SK-N-MC (cell line): Measurements from ENCODE around the gene YDJC.
"Not testable (repeated sequence)": the region's sequence is repeated elsewhere in the genome, so short reads cannot be mapped to it uniquely, and the experiment has no call there.

Experiments used
- DNase-seq: peaks from one replicate; pipeline ENCODE4 v3.0.0-alpha.2; 2011; ENCODE audit warnings: low read depth, low spot score
- H3K27ac ChIP-seq: fragments of 200-600 bp; sonication (generic); 2 replicates; pipeline ENCODE4 v1.5.1; 2016; ENCODE audit warnings: mixed run types
- H3K36me3 ChIP-seq: fragments of 200-600 bp; sonication (generic); 2 replicates; pipeline ENCODE4 v1.6.1; 2017; ENCODE audit warnings: antibody characterized with exemption, low read length, mixed read lengths; ENCODE audit not compliant: insufficient read depth
- H3K4me3 ChIP-seq: fragments of 200-600 bp; sonication (generic); 2 replicates; pipeline ENCODE4 v1.5.1; 2016
- H3K9ac ChIP-seq: fragments of 200-600 bp; sonication (generic); 2 replicates; pipeline ENCODE4 v1.8.0; 2017; ENCODE audit warnings: mixed run types, mixed read lengths; ENCODE audit not compliant: insufficient read length
- H3K9me3 ChIP-seq: fragments of 200-600 bp; sonication (generic); 2 replicates; pipeline ENCODE4 v1.6.1; 2017; ENCODE audit warnings: low read depth, mild to moderate bottlenecking, antibody characterized with exemption, low read length, moderate library complexity, mixed read lengths
- EZH2 ChIP-seq: fragments of 200-600 bp; sonication (generic); IDR thresholded peaks from one replicate; pipeline ENCODE4 v1.6.1; 2017; ENCODE audit warnings: antibody characterized with exemption
- FOXP2 ChIP-seq: optimal IDR thresholded peaks from 2 replicates; pipeline ENCODE3; 2011; ENCODE audit warnings: mild to moderate bottlenecking, moderate library complexity; ENCODE audit not compliant: insufficient read depth; ENCODE audit errors: extremely low read length, control extremely low read depth
- POLR2AphosphoS5 ChIP-seq: IDR thresholded peaks from 2 replicates; pipeline ENCODE4 v1.6.1; 2012; ENCODE audit warnings: mild to moderate bottlenecking, low read depth, low read length, borderline replicate concordance

YDJC gene

DNA sequence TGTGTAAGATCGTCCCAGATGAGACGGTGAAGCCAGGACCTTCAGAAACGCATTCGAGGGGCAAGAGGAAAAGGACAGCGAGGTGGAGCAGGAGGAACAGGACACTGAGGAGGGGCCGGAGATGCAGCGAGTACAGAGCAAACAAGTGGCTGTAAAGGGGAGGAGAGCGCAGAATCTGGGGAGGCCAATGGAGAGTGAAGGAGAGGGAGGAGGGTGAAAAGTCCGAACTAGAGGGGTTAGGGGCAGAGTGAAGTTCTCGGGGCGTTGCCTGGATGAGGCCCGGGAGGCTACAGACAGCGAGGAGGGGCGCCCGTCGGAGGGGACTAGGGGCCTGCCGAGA lies 27.2 kb upstream of the YDJC start:
- TF ChIP-seq FOXP2 (no peak), EZH2 (no peak), POLR2AphosphoS5 (no peak)
- H3K9me3 ChIP-seq, result no peaks in the 10 kb centered on the region
- H3K9ac ChIP-seq, result no peak overlapping the region
- no peak overlapping the region for H3K27ac ChIP-seq
- peaks cover 3% of the 10 kb centered on the region; the same call in 1 of the 2 replicates for H3K36me3 ChIP-seq
- no peak for DNase-seq
- H3K4me3 ChIP-seq, result peak overlapping the region; percentile 90

DNA sequence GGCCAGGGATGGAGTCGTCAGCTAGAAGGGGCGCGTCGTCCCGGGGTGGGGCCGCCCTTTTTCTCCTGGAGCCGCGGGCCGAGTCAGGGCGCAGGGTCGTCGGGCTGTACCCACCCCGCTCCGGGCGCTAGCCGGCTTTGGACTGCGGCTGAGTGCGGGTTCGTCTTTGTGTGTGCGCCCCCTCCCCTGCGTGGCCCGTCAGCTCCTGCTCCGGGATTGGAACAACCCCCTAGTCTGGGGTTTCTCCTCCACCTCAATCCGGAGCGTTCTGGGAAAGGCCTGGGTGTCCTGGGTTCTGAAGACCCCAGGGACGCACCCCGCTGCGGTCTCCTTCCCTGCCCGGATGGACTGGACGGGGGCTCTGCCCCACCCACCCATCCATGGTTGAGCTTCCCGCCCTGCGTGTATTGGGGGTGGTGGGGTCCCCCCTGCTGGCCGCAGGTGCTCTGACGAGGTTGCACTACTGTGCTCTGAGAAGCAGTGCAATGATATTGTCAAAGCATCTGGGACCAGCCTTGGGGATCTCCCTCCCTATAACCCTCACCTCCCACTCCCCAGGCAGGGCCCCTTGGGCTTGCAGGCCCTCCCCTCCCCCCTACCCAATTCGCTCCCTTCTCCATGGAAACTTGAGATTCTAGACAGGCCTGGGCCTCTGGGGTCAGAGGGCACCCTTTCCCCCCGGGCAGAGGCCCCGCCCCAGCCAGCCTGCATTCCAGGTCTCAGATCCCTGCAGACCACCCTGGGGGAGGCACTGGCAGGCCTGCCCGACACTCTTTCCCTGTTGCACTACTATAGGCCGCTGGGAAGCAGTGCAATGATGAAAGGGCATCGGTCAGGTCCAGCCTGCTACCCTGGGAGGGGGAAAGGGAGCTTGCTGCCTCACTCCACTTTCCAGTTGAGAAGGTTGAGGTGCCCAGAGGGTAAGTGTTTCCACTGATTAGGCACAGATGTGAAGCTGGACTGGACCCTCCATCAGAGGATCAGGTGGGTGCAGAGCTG lies 23.0 kb upstream of the YDJC start:
- peak overlapping the region; percentile 86 for H3K4me3 ChIP-seq
- no peaks in the 10 kb centered on the region for H3K9me3 ChIP-seq
- peak overlapping the region; percentile 61 for H3K9ac ChIP-seq
- H3K27ac ChIP-seq, result no peak overlapping the region
- TF ChIP-seq EZH2, result no peak
- no peak for TF ChIP-seq FOXP2
- no peak for TF ChIP-seq POLR2AphosphoS5
- H3K36me3 ChIP-seq, result peaks cover 3% of the 10 kb centered on the region; the same call in 1 of the 2 replicates
- no peak for DNase-seq

GRCh38 chr22:21652010-21652546 lies 22.3 kb upstream of the YDJC start:
- Histone ChIP-seq H3K9me3 (no peaks in the 10 kb centered on the region), H3K4me3 (peak overlapping the region; percentile 86), H3K9ac (peak overlapping the region; percentile 86), H3K27ac (no peak overlapping the region), H3K36me3 (peaks cover 3% of the 10 kb centered on the region; the same call in 1 of the 2 replicates)
- DNase-seq, result no peak
- peak; percentile 56 for TF ChIP-seq POLR2AphosphoS5
- TF ChIP-seq FOXP2, result no peak

DNA sequence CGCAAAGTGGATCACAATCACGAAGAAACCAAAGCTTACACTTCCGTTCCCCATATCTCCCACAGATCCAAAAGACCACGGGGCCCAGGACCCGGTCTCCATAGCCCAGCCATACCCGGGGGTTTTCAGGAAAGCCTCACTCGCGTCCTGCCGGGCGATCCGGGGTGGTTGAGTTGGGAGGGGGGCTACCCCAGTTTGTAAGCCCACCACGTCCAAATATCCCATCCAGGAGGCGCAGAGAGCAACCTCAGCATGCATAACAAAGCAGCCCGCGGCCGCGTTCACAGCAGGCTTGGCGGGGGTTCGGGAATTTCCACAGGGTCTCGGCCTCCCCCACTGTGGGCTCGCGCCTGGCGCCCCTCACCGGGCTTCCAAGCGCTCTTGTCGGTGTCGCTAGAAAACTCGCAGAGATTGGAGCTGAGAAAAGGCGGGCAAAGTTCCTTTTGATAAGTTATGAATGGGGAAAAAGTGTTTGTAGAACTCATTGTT lies 21.7 kb upstream of the YDJC start:
- Histone ChIP-seq H3K27ac (peak overlapping the region; percentile 35; the same call in 1 of the 2 replicates), H3K36me3 (peaks cover 3% of the 10 kb centered on the region; the same call in 1 of the 2 replicates), H3K9me3 (no peaks in the 10 kb centered on the region), H3K4me3 (peak overlapping the region; percentile 86), H3K9ac (peak overlapping the region; percentile 86)
- TF ChIP-seq FOXP2, result no peak
- TF ChIP-seq EZH2, result no peak
- no peak for TF ChIP-seq POLR2AphosphoS5
- peak; percentile 64 for DNase-seq

- H3K9me3 ChIP-seq, result no peaks in the 10 kb centered on the region
- no peak for DNase-seq
- peaks cover 3% of the 10 kb centered on the region; the same call in 1 of the 2 replicates for H3K36me3 ChIP-seq
- TF ChIP-seq FOXP2, result no peak
- peak overlapping the region; percentile 86 for H3K4me3 ChIP-seq
- peak overlapping the region; percentile 86 for H3K9ac ChIP-seq
- H3K27ac ChIP-seq, result no peak overlapping the region
Measured at GRCh38 chr22:21650823-21651520, 21.1 kb upstream of the YDJC start.

DNA sequence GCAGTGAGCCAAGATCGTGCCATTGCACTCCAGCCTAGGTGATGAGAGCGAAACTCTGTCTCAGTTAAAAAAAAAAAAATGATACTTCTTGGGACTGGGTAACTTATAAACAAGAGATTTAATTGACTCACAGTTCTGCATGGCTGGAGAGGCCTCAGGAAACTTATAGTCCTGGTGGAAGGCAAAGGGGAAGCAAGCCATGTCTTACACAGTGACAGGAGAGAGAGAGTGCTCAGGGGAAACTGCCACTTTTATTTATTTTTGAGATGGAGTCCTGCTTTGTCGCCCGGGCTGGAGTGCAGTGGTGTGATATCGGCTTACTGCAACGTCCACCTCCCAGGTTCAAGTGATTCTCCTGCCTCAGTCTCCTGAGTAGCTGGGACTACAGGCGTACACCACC lies 20.5 kb upstream of the YDJC start:
- no peak overlapping the region for H3K27ac ChIP-seq
- no peak for DNase-seq
- H3K4me3 ChIP-seq, result no peak overlapping the region
- peaks cover 3% of the 10 kb centered on the region; the same call in 1 of the 2 replicates for H3K36me3 ChIP-seq
- no peak for TF ChIP-seq EZH2
- no peak for TF ChIP-seq POLR2AphosphoS5
- TF ChIP-seq FOXP2, result no peak
- H3K9me3 ChIP-seq, result no peaks in the 10 kb centered on the region
- H3K9ac ChIP-seq, result no peak overlapping the region

GRCh38 chr22:21646608-21647590 lies 17.1 kb upstream of the YDJC start:
- TF ChIP-seq EZH2 (no peak), FOXP2 (no peak), POLR2AphosphoS5 (no peak)
- no peaks in the 10 kb centered on the region for H3K36me3 ChIP-seq
- no peak overlapping the region for H3K27ac ChIP-seq

GRCh38 chr22:21645513-21645912 lies 15.7 kb upstream of the YDJC start:
- H3K9me3 ChIP-seq, H3K36me3 ChIP-seq, DNase-seq, H3K4me3 ChIP-seq, H3K27ac ChIP-seq, H3K9ac ChIP-seq: not testable (repeated sequence)

More at GRCh38 chr22:21646608-21647590, 17.1 kb upstream of the YDJC start:
- Histone ChIP-seq H3K9ac (no peak overlapping the region), H3K9me3 (no peaks in the 10 kb centered on the region), H3K4me3 (no peak overlapping the region)
- DNase-seq, result no peak
